Measurements from ENCODE around the gene DAB2IP. TPM values are rescaled to one million over a fixed set of nuclear protein-coding genes. Genes with fewer than 3 reads are reported as not detected.

DAB2IP gene
- total and polyA plus RNA-seq, 2 donors (not counting 1 experiment from before 2014, with no cell fraction given) = 14.6 to 16.5 TPM

- no peak overlapping the region for H2AFZ ChIP-seq (ENCODE audit: low read length)
- H3K27ac ChIP-seq (ENCODE audit: insufficient read depth, low read length) = no peak overlapping the region
- no peaks in the 10 kb centered on the region for H3K27me3 ChIP-seq (ENCODE audit: control insufficient read depth, insufficient read depth, low read length)
- H3K4me1 ChIP-seq (ENCODE audit: control insufficient read depth, extremely low read depth, insufficient read depth, low read length) = no peaks in the 10 kb centered on the region
- no peaks in the 10 kb centered on the region for H4K20me1 ChIP-seq (ENCODE audit: control insufficient read depth, extremely low read depth, insufficient read depth, low read length)
- H3K4me2 ChIP-seq (ENCODE audit: extremely low read depth, insufficient read depth, low read length) = no peak overlapping the region
- TF ChIP-seq, protein P1, sequence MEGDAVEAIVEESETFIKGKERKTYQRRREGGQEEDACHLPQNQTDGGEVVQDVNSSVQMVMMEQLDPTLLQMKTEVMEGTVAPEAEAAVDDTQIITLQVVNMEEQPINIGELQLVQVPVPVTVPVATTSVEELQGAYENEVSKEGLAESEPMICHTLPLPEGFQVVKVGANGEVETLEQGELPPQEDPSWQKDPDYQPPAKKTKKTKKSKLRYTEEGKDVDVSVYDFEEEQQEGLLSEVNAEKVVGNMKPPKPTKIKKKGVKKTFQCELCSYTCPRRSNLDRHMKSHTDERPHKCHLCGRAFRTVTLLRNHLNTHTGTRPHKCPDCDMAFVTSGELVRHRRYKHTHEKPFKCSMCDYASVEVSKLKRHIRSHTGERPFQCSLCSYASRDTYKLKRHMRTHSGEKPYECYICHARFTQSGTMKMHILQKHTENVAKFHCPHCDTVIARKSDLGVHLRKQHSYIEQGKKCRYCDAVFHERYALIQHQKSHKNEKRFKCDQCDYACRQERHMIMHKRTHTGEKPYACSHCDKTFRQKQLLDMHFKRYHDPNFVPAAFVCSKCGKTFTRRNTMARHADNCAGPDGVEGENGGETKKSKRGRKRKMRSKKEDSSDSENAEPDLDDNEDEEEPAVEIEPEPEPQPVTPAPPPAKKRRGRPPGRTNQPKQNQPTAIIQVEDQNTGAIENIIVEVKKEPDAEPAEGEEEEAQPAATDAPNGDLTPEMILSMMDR (conservative IDR thresholded peaks at IDR 0.05 in 1 of 2, IDR thresholded peaks at IDR 0.05 in 1 of 2; ENCODE audit: low read depth in 1 of 2, low read length in 2 of 2) = no peak
- no peak for TF ChIP-seq EZH2 (IDR thresholded peaks at IDR 0.05; ENCODE audit: low read length, missing control alignments)
- H3K9ac ChIP-seq (ENCODE audit: insufficient read depth, low read length) = no peak overlapping the region
- no peak for DNase-seq (ENCODE audit: low read depth in 2 of 2)
- no peaks in the 10 kb centered on the region for H3K79me2 ChIP-seq (ENCODE audit: control insufficient read depth, insufficient read depth, low read length)
- no peaks in the 10 kb centered on the region for H3K9me3 ChIP-seq (ENCODE audit: control insufficient read depth, insufficient read depth, low read depth, low read length)
- no peak overlapping the region for H3K4me3 ChIP-seq (replicated peaks in 1 of 4; ENCODE audit: control extremely low read depth in 1 of 4, insufficient read depth in 1 of 4, low read depth in 3 of 4, low read length in 4 of 4)
- no peaks in the 10 kb centered on the region for H3K36me3 ChIP-seq (ENCODE audit: control insufficient read depth, insufficient read depth, low read length)
Measured at GRCh38 chr9:121812159-121812735, 160.8 kb downstream of the DAB2IP start.

DNA sequence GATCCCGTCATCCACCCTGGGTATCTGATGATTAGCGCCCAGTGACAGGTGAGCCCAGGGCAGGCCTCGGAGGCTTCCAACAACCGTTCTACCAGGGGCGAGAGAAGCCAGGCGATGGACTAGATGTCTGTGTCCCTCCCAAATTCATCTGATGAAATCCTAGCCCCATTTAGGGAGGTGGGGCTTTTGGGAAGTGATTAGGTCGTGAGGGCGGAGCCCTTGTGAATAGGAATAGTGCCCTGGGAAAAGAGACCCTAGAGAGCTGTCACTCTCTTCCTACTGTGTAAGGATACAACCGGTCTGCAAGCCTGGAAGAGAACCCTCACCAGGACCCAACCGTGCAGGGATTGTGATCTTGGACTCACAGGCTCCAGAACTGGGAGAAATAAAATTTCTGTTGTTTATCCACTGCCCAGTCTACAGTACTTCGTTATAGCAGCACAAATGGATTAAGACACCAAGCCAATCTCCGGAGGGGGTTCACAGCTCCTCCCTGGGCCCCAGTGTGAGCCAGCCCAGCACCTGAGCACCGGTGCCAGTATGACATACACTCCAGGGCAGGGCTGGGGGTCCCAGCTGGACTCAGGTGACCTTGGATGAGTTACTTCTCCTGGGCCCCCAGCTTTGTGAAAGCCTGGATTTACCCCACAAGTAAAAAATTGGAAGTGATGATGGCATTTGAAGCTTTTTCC, 162.2 kb downstream of the DAB2IP start:
- H2AFZ ChIP-seq (ENCODE audit: low read length) = no peak overlapping the region
- H3K27me3 ChIP-seq (ENCODE audit: control insufficient read depth, insufficient read depth, low read length) = no peaks in the 10 kb centered on the region
- H3K4me2 ChIP-seq (ENCODE audit: extremely low read depth, insufficient read depth, low read length) = no peak overlapping the region
- DNase-seq (ENCODE audit: low read depth in 2 of 2) = no peak
- H3K4me3 ChIP-seq (replicated peaks in 1 of 4; ENCODE audit: control extremely low read depth in 1 of 4, insufficient read depth in 1 of 4, low read depth in 3 of 4, low read length in 4 of 4) = no peak overlapping the region
- no peaks in the 10 kb centered on the region for H3K4me1 ChIP-seq (ENCODE audit: control insufficient read depth, extremely low read depth, insufficient read depth, low read length)
- H3K9me3 ChIP-seq (ENCODE audit: control insufficient read depth, insufficient read depth, low read depth, low read length) = no peaks in the 10 kb centered on the region
- TF ChIP-seq EZH2 (IDR thresholded peaks at IDR 0.05; ENCODE audit: low read length, missing control alignments) = no peak
- TF ChIP-seq, protein P1 (conservative IDR thresholded peaks at IDR 0.05 in 1 of 2, IDR thresholded peaks at IDR 0.05 in 1 of 2; ENCODE audit: low read depth in 1 of 2, low read length in 2 of 2) = no peak
- no peaks in the 10 kb centered on the region for H4K20me1 ChIP-seq (ENCODE audit: control insufficient read depth, extremely low read depth, insufficient read depth, low read length)
- H3K36me3 ChIP-seq (ENCODE audit: control insufficient read depth, insufficient read depth, low read length) = no peaks in the 10 kb centered on the region
- no peak overlapping the region for H3K9ac ChIP-seq (ENCODE audit: insufficient read depth, low read length)
- no peak overlapping the region for H3K27ac ChIP-seq (ENCODE audit: insufficient read depth, low read length)
- no peaks in the 10 kb centered on the region for H3K79me2 ChIP-seq (ENCODE audit: control insufficient read depth, insufficient read depth, low read length)

- peaks cover 2% of the 10 kb centered on the region for H3K4me1 ChIP-seq (ENCODE audit: control insufficient read depth, extremely low read depth, insufficient read depth, low read length)
- TF ChIP-seq, protein P1 (conservative IDR thresholded peaks at IDR 0.05 in 1 of 2, IDR thresholded peaks at IDR 0.05 in 1 of 2; ENCODE audit: low read depth in 1 of 2, low read length in 2 of 2) = no peak
- TF ChIP-seq EZH2 (IDR thresholded peaks at IDR 0.05; ENCODE audit: low read length, missing control alignments) = no peak
- no peak overlapping the region for H3K27ac ChIP-seq (ENCODE audit: insufficient read depth, low read length)
- no peak overlapping the region for H3K4me3 ChIP-seq (replicated peaks in 1 of 4; ENCODE audit: control extremely low read depth in 1 of 4, insufficient read depth in 1 of 4, low read depth in 3 of 4, low read length in 4 of 4)
- H3K4me2 ChIP-seq (ENCODE audit: extremely low read depth, insufficient read depth, low read length) = no peak overlapping the region
- no peak overlapping the region for H3K9ac ChIP-seq (ENCODE audit: insufficient read depth, low read length)
- H3K36me3 ChIP-seq (ENCODE audit: control insufficient read depth, insufficient read depth, low read length) = no peaks in the 10 kb centered on the region
- no peaks in the 10 kb centered on the region for H3K79me2 ChIP-seq (ENCODE audit: control insufficient read depth, insufficient read depth, low read length)
- H3K9me3 ChIP-seq (ENCODE audit: control insufficient read depth, insufficient read depth, low read depth, low read length) = no peaks in the 10 kb centered on the region
- no peaks in the 10 kb centered on the region for H3K27me3 ChIP-seq (ENCODE audit: control insufficient read depth, insufficient read depth, low read length)
- no peak for DNase-seq (ENCODE audit: low read depth in 2 of 2)
- H2AFZ ChIP-seq (ENCODE audit: low read length) = no peak overlapping the region
- H4K20me1 ChIP-seq (ENCODE audit: control insufficient read depth, extremely low read depth, insufficient read depth, low read length) = no peaks in the 10 kb centered on the region
Measured at GRCh38 chr9:121814594-121814993, 163.2 kb downstream of the DAB2IP start.
